ENCODE data around the gene RAB44. TPM values are rescaled to one million over a fixed set of nuclear protein-coding genes. Genes with fewer than 3 reads are reported as not detected.

RAB44 gene
- total RNA-seq, 6 experiments from 2014 or later = 0.05 to 0.07 (median 0.07) TPM; not detected in 3

DNA sequence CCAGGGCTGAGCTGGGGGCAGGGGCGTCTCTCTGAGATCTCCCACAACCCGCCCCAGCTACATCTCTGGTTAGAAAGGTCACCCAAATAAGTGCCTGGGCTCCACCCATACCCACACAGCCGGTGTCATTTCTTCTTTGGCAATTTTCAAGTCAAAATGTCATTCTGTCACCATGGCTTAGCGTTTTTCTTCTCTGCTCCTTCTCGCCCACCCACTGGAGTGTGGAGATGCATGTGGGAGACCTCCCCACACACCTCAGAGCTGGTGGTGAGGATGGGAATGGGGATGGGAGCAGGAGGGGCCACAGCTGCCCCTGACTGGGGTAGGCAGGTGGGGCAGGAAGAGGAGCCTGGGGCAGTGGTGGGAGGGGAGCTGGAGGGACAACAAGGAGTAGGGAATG, 78.5 kb downstream of the RAB44 start:
- Histone ChIP-seq H3K4me3 (no peak overlapping the region), H3K27me3 (no peaks in the 10 kb centered on the region), H3K4me1 (no peaks in the 10 kb centered on the region), H3K27ac (no peak overlapping the region), H3K36me3 (no peaks in the 10 kb centered on the region), H3K9me3 (no peaks in the 10 kb centered on the region)
- intact Hi-C loops (cut with DNase I) = no loop called here
- TF ChIP-seq POLR2A (IDR thresholded peaks at IDR 0.05) = no peak
- TF ChIP-seq, protein P1, sequence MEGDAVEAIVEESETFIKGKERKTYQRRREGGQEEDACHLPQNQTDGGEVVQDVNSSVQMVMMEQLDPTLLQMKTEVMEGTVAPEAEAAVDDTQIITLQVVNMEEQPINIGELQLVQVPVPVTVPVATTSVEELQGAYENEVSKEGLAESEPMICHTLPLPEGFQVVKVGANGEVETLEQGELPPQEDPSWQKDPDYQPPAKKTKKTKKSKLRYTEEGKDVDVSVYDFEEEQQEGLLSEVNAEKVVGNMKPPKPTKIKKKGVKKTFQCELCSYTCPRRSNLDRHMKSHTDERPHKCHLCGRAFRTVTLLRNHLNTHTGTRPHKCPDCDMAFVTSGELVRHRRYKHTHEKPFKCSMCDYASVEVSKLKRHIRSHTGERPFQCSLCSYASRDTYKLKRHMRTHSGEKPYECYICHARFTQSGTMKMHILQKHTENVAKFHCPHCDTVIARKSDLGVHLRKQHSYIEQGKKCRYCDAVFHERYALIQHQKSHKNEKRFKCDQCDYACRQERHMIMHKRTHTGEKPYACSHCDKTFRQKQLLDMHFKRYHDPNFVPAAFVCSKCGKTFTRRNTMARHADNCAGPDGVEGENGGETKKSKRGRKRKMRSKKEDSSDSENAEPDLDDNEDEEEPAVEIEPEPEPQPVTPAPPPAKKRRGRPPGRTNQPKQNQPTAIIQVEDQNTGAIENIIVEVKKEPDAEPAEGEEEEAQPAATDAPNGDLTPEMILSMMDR (IDR thresholded peaks at IDR 0.05) = no peak
- ATAC-seq = no peak
- DNase-seq = no peak
- 70% methylated on average over 5 of the region's 5 CpGs for WGBS (ENCODE audit: insufficient coverage, low coverage, low lambda C conversion rate, missing lambda C conversion rate)

DNA sequence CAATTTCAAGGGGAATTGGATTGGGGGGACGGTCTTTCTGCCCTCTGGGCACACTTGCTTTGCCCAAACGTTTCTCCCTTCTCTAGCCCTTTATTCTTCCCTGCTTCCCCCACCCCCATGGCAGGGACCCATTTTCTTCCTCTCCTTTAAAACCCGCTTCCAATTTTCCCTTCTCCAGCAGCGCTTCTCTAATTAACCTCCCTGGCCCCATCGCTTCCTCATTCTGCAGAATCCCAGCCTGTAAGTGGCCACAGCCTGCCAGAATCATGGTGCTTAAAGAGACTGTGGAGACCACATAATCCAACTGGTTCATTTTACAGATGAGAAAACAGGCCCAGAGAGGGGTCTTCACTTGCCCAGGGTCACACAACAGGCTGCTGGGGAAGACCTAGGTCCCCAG, 80.2 kb downstream of the RAB44 start:
- Histone ChIP-seq H3K36me3 (no peaks in the 10 kb centered on the region), H3K4me3 (no peak overlapping the region), H3K27ac (no peak overlapping the region), H3K4me1 (no peaks in the 10 kb centered on the region), H3K27me3 (no peaks in the 10 kb centered on the region), H3K9me3 (no peaks in the 10 kb centered on the region)
- 39% methylated on average over 5 of the region's 5 CpGs for WGBS (ENCODE audit: insufficient coverage, low coverage, low lambda C conversion rate, missing lambda C conversion rate)
- DNase-seq (no peak), ATAC-seq (no peak)
- TF ChIP-seq POLR2A (IDR thresholded peaks at IDR 0.05) = no peak
- TF ChIP-seq, protein P1 (IDR thresholded peaks at IDR 0.05) = no peak
- intact Hi-C loops (cut with DNase I) = no loop called here

DNA sequence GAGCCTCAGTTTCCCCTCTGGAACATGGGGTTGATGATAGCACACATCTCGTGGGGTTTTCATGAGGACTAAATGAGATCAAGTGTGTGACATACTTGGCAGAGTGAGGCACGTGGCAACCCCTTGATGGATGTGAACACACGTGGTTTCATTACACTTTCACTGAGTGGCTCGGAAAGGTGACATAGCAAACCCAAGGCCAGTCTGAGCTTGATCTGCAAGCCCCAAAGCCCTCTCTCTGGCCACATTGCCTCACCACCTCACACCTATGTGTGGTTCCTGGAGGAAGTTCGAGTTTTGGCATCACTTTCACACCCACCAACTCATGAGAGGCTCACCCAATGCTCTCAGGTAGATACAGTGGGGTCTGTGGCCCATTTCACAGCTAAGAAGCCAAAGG, 81.6 kb downstream of the RAB44 start:
- Histone ChIP-seq H3K9me3 (no peaks in the 10 kb centered on the region), H3K36me3 (no peaks in the 10 kb centered on the region), H3K27ac (no peak overlapping the region), H3K27me3 (no peaks in the 10 kb centered on the region), H3K4me3 (no peak overlapping the region), H3K4me1 (no peaks in the 10 kb centered on the region)
- ATAC-seq (no peak), DNase-seq (no peak)
- intact Hi-C loops (cut with DNase I) = no loop called here
- 67% methylated on average over 1 of the region's 5 CpGs for WGBS (ENCODE audit: insufficient coverage, low coverage, low lambda C conversion rate, missing lambda C conversion rate)
- TF ChIP-seq POLR2A (IDR thresholded peaks at IDR 0.05) = no peak
- TF ChIP-seq, protein P1 (IDR thresholded peaks at IDR 0.05) = no peak

DNA sequence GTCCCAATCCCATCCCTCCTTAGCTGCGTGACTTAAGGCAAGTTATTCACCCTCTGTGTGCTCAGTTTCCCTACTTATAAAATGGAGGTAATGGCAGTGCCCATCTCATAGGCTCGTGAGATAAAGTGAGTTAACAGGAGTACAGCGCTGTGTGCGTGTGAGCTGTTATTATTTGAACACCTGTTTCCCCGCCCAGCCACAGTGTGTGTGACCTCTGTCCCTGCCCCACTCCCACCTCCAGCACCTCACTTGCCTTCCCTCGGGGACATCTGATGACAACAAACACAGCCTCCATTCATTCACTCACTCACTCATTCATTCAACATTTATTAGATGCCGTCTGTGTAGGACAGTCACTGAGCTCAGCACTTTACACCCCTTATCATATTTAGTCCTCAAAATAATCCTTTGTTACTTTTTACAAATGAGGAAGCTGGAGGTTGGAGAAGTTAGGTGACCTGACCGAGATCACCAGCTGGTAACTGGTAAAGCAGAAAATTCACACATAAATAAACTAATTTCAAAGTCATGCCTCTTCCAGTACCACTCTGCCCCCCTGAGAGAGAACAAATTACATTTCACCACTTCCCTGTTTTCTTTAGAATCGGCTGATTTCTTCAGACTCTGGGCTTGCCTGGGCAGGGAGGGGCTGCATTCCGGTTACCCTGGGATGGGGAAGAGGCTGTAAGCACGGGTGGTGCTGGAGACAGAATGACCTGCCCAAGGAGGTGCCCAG, 83.0 kb downstream of the RAB44 start:
- Histone ChIP-seq H3K27ac (no peak overlapping the region), H3K27me3 (no peaks in the 10 kb centered on the region), H3K9me3 (no peaks in the 10 kb centered on the region), H3K4me1 (no peaks in the 10 kb centered on the region), H3K4me3 (no peak overlapping the region), H3K36me3 (no peaks in the 10 kb centered on the region)
- intact Hi-C loops (cut with DNase I) = no loop called here
- WGBS (ENCODE audit: insufficient coverage, low coverage, low lambda C conversion rate, missing lambda C conversion rate) = 41% methylated on average over 10 of the region's 11 CpGs
- ATAC-seq (peak; percentile 8 to 35 (median 26)), DNase-seq (no peak)
- TF ChIP-seq, protein P1 (IDR thresholded peaks at IDR 0.05) = no peak
- TF ChIP-seq POLR2A (IDR thresholded peaks at IDR 0.05) = no peak

Measured in right lobe of liver (tissue), 6 donors.